Erythroblast (primary cell): ENCODE data around the gene IRF2BP2.

Experiments used
- DNase-seq, 2 experiments: peaks; one replicate each; lab custom pipeline; 2025; lab: John Stamatoyannopoulos, UW
- GATA1 ChIP-seq: IDR thresholded peaks from 2 replicates; pipeline ENCODE4 v1.6.1; 2011; ENCODE audit warnings: low read depth, mild to moderate bottlenecking, control low read depth, low read length, moderate library complexity
- POLR2A ChIP-seq: IDR thresholded peaks from 2 replicates; pipeline ENCODE4 v1.6.1; 2011; ENCODE audit warnings: mild to moderate bottlenecking, low read length

IRF2BP2 gene

GRCh38 chr1:234564035-234565029, 45.6 kb downstream of the IRF2BP2 start:
- TF ChIP-seq POLR2A, result no peak
- no peak for TF ChIP-seq GATA1
- no peak for DNase-seq

- DNase-seq, result no peak
- no peak for TF ChIP-seq GATA1
- TF ChIP-seq POLR2A, result no peak
Measured at GRCh38 chr1:234562334-234562733, 47.6 kb downstream of the IRF2BP2 start.

GRCh38 chr1:234561319-234561718, 48.7 kb downstream of the IRF2BP2 start:
- TF ChIP-seq GATA1, result no peak
- DNase-seq, result no peak

- DNase-seq, result no peak
- TF ChIP-seq POLR2A (no peak), GATA1 (no peak)
Measured at GRCh38 chr1:234559902-234560676, 49.9 kb downstream of the IRF2BP2 start.

- TF ChIP-seq GATA1 (no peak), POLR2A (no peak)
- no peak for DNase-seq
Measured at GRCh38 chr1:234559152-234559901, 50.7 kb downstream of the IRF2BP2 start.

- no peak for TF ChIP-seq GATA1
- no peak for TF ChIP-seq POLR2A
- DNase-seq, result peak; percentile 74 to 94
Measured at GRCh38 chr1:234558330-234558836, 51.6 kb downstream of the IRF2BP2 start.

- peak; percentile 11 to 29 for DNase-seq
- TF ChIP-seq POLR2A (no peak), GATA1 (no peak)
Measured at GRCh38 chr1:234556245-234556943, 53.6 kb downstream of the IRF2BP2 start.

- TF ChIP-seq GATA1 (no peak), POLR2A (no peak)
Measured at GRCh38 chr1:234555390-234556024, 54.5 kb downstream of the IRF2BP2 start.

GRCh38 chr1:234554698-234555311, 55.2 kb downstream of the IRF2BP2 start:
- peak; percentile 74 to 77 for DNase-seq
- TF ChIP-seq POLR2A, result no peak
- no peak for TF ChIP-seq GATA1

More at GRCh38 chr1:234555390-234556024, 54.5 kb downstream of the IRF2BP2 start:
- no peak for DNase-seq
